Smooth muscle cell (in vitro differentiated cells): ENCODE results near the gene DDX24. TPM values are rescaled to one million over a fixed set of nuclear protein-coding genes. Genes with fewer than 3 reads are reported as not detected.

Experiments
- DNase-seq: peaks from one replicate; lab custom pipeline; 2025; ENCODE audit not compliant: unreplicated experiment; lab: John Stamatoyannopoulos, UW
- H2AFZ ChIP-seq: fragments of 200-600 bp; sonication (generic); 2 replicates; pipeline ENCODE4 v1.6.0; 2016; ENCODE audit warnings: antibody characterized with exemption, low read depth, mild to moderate bottlenecking
- H3F3A ChIP-seq: fragments of 200-600 bp; sonication (generic); 2 replicates; pipeline ENCODE4 v1.6.0; 2017; ENCODE audit warnings: antibody characterized with exemption, low read depth
- H3K27ac ChIP-seq: fragments of 200-600 bp; sonication (generic); 2 replicates; pipeline ENCODE4 v1.5.1; 2016; ENCODE audit warnings: low read depth, mild to moderate bottlenecking
- H3K27me3 ChIP-seq: fragments of 200-600 bp; sonication (generic); 2 replicates; pipeline ENCODE4 v1.6.1; 2016; ENCODE audit warnings: low read depth, mild to moderate bottlenecking
- H3K36me3 ChIP-seq: fragments of 200-600 bp; sonication (generic); 2 replicates; pipeline ENCODE4 v1.5.1; 2016; ENCODE audit warnings: low read depth
- H3K4me1 ChIP-seq: fragments of 200-600 bp; sonication (generic); 2 replicates; pipeline ENCODE4 v1.5.1; 2016; ENCODE audit warnings: low read depth
- H3K4me2 ChIP-seq: fragments of 200-600 bp; sonication (generic); 2 replicates; pipeline ENCODE4 v1.6.0; 2016; ENCODE audit warnings: mild to moderate bottlenecking
- H3K4me3 ChIP-seq: fragments of 200-600 bp; sonication (generic); 2 replicates; pipeline ENCODE4 v1.5.1; 2016; ENCODE audit warnings: mild to moderate bottlenecking
- H3K79me2 ChIP-seq: fragments of 200-600 bp; sonication (generic); 2 replicates; pipeline ENCODE4 v1.6.0; 2016; ENCODE audit warnings: low read depth, mild to moderate bottlenecking
- H3K9ac ChIP-seq: fragments of 200-600 bp; sonication (generic); 2 replicates; pipeline ENCODE4 v1.6.0; 2016; ENCODE audit warnings: low read depth
- H3K9me3 ChIP-seq: fragments of 200-600 bp; sonication (generic); replicated peaks from 2 replicates; pipeline ENCODE4 v1.5.1; 2016; ENCODE audit warnings: low read depth
- H4K20me1 ChIP-seq: fragments of 200-600 bp; sonication (generic); 2 replicates; pipeline ENCODE4 v1.6.0; 2016; ENCODE audit warnings: low read depth
- CTCF ChIP-seq: fragments of 200-600 bp; sonication (generic); IDR thresholded peaks from 2 replicates; pipeline ENCODE4 v1.5.1; 2017; ENCODE audit warnings: borderline replicate concordance, mild to moderate bottlenecking, antibody characterized with exemption; ENCODE audit not compliant: insufficient read depth, poor library complexity, severe bottlenecking
- WGBS: methylation state at CpG from one replicate; pipeline ENCODE4 v1.1.7; 2016; ENCODE audit warnings: low lambda C conversion rate; 5-methylcytosine and 5-hydroxymethylcytosine counted together
- polyA plus RNA-seq: library from polyadenylated mRNA; unstranded; fragments of >200 nt; fragmentation: Nextera tagmentation; extraction: Ambion mirVana; gene quantifications from 2 replicates; pipeline ENCODE4 v1.2.1, GENCODE V29; 2016
- total RNA-seq: library from RNA; depleted of rRNA; stranded (reverse); fragments of >200 nt; gene quantifications from 2 replicates; pipeline ENCODE4 v1.2.3, GENCODE V29; 2014

DDX24 gene
- total and polyA plus RNA-seq, 2 experiments from 2014 or later: 117 to 118 TPM

GRCh38 chr14:94104731-94105130, 23.7 kb upstream of the DDX24 start:
- 97% methylated on average over 10 of the region's 10 CpGs for WGBS

GRCh38 chr14:94103554-94104150, 22.6 kb upstream of the DDX24 start:
- no peak overlapping the region for H3K9ac ChIP-seq
- H3K27ac ChIP-seq: no peak overlapping the region
- H3K4me2 ChIP-seq: no peak overlapping the region
- no peak for DNase-seq
- H3K27me3 ChIP-seq: no peaks in the 10 kb centered on the region
- H4K20me1 ChIP-seq: peaks cover 5% of the 10 kb centered on the region
- no peaks in the 10 kb centered on the region for H3F3A ChIP-seq
- H3K79me2 ChIP-seq: no peaks in the 10 kb centered on the region
- 87% methylated on average over 7 of the region's 7 CpGs for WGBS
- no peaks in the 10 kb centered on the region for H3K36me3 ChIP-seq
- no peaks in the 10 kb centered on the region for H3K9me3 ChIP-seq
- H3K4me3 ChIP-seq: no peak overlapping the region
- TF ChIP-seq CTCF: no peak
- H3K4me1 ChIP-seq: no peaks in the 10 kb centered on the region
- no peak overlapping the region for H2AFZ ChIP-seq

More at GRCh38 chr14:94104731-94105130, 23.7 kb upstream of the DDX24 start:
- Histone ChIP-seq H2AFZ (no peak overlapping the region), H3K79me2 (no peaks in the 10 kb centered on the region), H3K4me3 (no peak overlapping the region), H3K4me1 (no peaks in the 10 kb centered on the region), H4K20me1 (peaks cover 5% of the 10 kb centered on the region), H3K36me3 (no peaks in the 10 kb centered on the region), H3K27me3 (no peaks in the 10 kb centered on the region), H3K4me2 (no peak overlapping the region), H3K27ac (no peak overlapping the region), H3K9me3 (no peaks in the 10 kb centered on the region), H3K9ac (no peak overlapping the region), H3F3A (no peaks in the 10 kb centered on the region)
- DNase-seq: no peak
- no peak for TF ChIP-seq CTCF

- Histone ChIP-seq H3K4me1 (no peaks in the 10 kb centered on the region), H4K20me1 (peaks cover 5% of the 10 kb centered on the region), H2AFZ (no peak overlapping the region), H3K9me3 (no peaks in the 10 kb centered on the region), H3K79me2 (no peaks in the 10 kb centered on the region), H3K36me3 (no peaks in the 10 kb centered on the region), H3K9ac (no peak overlapping the region), H3F3A (no peaks in the 10 kb centered on the region), H3K4me3 (no peak overlapping the region), H3K27me3 (no peaks in the 10 kb centered on the region), H3K27ac (no peak overlapping the region), H3K4me2 (no peak overlapping the region)
- no peak for DNase-seq
- no peak for TF ChIP-seq CTCF
- WGBS: 95% methylated on average over 8 of the region's 8 CpGs
Measured at GRCh38 chr14:94102768-94103482, 21.9 kb upstream of the DDX24 start.

GRCh38 chr14:94101748-94102147, 20.7 kb upstream of the DDX24 start:
- H2AFZ ChIP-seq: no peak overlapping the region
- no peak for TF ChIP-seq CTCF
- no peak overlapping the region for H3K9ac ChIP-seq
- H3F3A ChIP-seq: no peaks in the 10 kb centered on the region
- H3K36me3 ChIP-seq: no peaks in the 10 kb centered on the region
- H3K4me3 ChIP-seq: no peak overlapping the region
- no peak overlapping the region for H3K4me2 ChIP-seq
- WGBS: 93% methylated on average over 10 of the region's 10 CpGs
- peaks cover 5% of the 10 kb centered on the region for H4K20me1 ChIP-seq
- no peaks in the 10 kb centered on the region for H3K79me2 ChIP-seq
- no peak overlapping the region for H3K27ac ChIP-seq
- no peaks in the 10 kb centered on the region for H3K4me1 ChIP-seq
- no peaks in the 10 kb centered on the region for H3K9me3 ChIP-seq
- H3K27me3 ChIP-seq: no peaks in the 10 kb centered on the region
- no peak for DNase-seq
